Measurements from ENCODE around the gene TUBA4B. TPM values are rescaled to one million over a fixed set of nuclear protein-coding genes. Genes with fewer than 3 reads are reported as not detected.

TUBA4B gene
- total RNA-seq, 6 donors from 2014 or later = 0.26 to 8.9 (median 3.1) TPM

DNA sequence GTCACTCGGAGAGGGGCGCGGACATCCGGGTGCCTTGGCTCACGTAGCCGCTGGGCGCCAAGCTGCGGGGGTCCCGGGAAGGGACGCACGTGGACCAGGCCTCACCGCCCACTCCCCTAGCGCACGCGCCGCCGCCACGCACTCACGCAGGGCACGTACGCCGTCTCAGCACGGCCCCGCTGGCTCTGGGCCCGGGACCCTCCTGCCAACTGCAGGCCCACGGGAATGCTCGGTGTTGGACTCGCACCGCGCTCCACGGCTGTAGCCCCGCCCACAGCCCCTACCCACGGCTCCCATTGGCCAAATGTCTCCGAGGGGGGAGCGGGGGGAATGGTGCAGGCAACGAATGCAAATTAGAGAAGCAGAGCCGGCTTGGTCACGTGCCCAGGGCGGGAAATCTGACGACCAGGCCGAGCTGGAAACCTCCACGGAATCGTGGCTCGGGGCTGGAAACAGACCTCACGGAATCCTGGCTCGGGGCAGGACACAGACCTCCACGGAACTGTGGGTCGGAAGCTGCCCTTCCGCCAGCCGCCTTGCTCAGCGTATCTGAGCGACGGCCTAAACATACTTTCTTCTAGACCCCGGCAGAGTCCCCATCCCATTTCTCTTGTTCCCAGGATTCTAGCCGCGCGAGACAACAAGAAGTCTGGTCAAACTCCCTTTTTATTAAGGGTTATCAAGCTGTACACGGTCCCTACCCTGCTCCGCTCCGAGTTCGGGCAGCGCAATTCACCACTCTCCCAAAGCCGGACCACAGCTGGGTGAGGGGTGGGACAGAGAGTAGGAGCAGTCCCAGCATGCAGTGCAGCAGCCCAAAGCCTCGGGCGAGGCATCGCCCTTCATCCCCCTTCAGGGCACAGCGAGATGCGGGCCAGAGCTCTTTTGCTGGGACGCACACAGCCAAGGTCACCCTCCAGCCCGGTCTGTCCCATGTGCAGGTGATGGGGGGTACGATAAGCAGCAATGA lies 34.0 kb upstream of the TUBA4B start, which contains the start of gene ABCB6:
Gene ABCB6 (minus strand): TSS at position 227 of the 970 bp plus-strand sequence. CDS start 285 bp downstream, outside the sequence.
- 20 to 22% methylated on average over 18 to 44 of the region's 71 CpGs for WGBS, 2 donors
- H3K4me1 ChIP-seq = peaks cover 20 to 35% (median 29%) of the 10 kb centered on the region in 4 donors
- no peaks in the 10 kb centered on the region for H3K9me3 ChIP-seq
- DNase-seq (peak; percentile 97), ATAC-seq (ENCODE audit: low FRiP score in 2 of 2) (peak; percentile 93 to 95)
- H3K27me3 ChIP-seq = no peaks in the 10 kb centered on the region
- peak within 1 kb of the TSS; percentile 82 to 92 (median 90) for H3K27ac ChIP-seq
- H3K36me3 ChIP-seq = peaks cover 35 to 58% (median 48%) of the 10 kb centered on the region in 4 donors
- TF ChIP-seq, protein P1, sequence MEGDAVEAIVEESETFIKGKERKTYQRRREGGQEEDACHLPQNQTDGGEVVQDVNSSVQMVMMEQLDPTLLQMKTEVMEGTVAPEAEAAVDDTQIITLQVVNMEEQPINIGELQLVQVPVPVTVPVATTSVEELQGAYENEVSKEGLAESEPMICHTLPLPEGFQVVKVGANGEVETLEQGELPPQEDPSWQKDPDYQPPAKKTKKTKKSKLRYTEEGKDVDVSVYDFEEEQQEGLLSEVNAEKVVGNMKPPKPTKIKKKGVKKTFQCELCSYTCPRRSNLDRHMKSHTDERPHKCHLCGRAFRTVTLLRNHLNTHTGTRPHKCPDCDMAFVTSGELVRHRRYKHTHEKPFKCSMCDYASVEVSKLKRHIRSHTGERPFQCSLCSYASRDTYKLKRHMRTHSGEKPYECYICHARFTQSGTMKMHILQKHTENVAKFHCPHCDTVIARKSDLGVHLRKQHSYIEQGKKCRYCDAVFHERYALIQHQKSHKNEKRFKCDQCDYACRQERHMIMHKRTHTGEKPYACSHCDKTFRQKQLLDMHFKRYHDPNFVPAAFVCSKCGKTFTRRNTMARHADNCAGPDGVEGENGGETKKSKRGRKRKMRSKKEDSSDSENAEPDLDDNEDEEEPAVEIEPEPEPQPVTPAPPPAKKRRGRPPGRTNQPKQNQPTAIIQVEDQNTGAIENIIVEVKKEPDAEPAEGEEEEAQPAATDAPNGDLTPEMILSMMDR (IDR thresholded peaks at IDR 0.05) = peak in 2 of 6 experiments; percentile 5 to 18
- TF ChIP-seq POLR2AphosphoS5 (IDR thresholded peaks at IDR 0.05) = peak in 1 of 2 donors; percentile 80
- peak in 2 of 4 donors; percentile 58 to 80 for TF ChIP-seq POLR2A (IDR thresholded peaks at IDR 0.05)
- TF ChIP-seq EP300 (IDR thresholded peaks at IDR 0.05) = no peak
- H3K4me3 ChIP-seq = peak within 1 kb of the TSS; percentile 28 to 74 (median 61)

DNA sequence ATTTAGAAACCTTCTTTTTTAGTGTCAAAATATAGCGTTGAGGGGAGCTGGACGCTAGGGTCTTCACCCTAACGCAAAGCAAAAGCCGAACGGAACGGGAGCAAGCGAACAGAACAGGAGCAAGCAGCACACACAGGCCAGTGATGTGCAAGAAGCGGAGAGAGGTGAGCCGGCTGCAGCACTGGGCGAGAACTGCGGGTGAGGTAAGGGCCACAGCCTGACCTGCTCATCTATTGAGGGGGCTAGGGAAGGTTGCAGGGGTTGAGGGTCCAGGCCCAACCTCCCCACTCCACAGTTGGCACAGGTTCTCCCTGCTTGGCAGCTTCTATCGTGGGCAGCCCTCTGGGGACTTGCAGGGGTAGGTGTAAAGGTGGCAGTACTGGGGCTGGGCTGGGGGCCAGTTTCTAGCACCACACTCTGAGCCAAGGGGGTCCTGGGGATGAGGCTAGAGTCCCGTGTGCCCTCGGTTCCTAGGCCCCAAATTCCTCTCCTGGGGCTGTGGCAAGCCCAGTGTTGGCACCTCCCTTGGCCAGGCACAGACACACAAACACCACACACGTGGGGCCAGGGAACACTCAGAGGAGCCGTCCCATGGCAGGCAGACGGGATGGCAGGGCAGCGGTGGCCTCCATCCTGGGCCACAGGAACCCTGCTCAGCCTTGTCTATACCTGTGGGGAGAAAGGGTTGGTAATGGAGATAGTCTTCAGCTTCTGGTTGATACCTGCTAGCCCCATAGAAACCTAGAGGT lies 33.1 kb upstream of the TUBA4B start:
- H3K27me3 ChIP-seq = no peaks in the 10 kb centered on the region
- no peak overlapping the region for H3K4me3 ChIP-seq
- peaks cover 45 to 60% (median 54%) of the 10 kb centered on the region in 4 donors for H3K36me3 ChIP-seq
- no peaks in the 10 kb centered on the region for H3K9me3 ChIP-seq
- WGBS, 2 donors = 90 to 93% methylated on average over 16 of the region's 18 CpGs
- peaks cover 20 to 35% (median 29%) of the 10 kb centered on the region in 4 donors for H3K4me1 ChIP-seq
- ATAC-seq (ENCODE audit: low FRiP score in 2 of 2) (no peak), DNase-seq (peak in 1 of 2 donors; percentile 55)
- TF ChIP-seq EP300 (IDR thresholded peaks at IDR 0.05) (no peak), POLR2AphosphoS5 (IDR thresholded peaks at IDR 0.05) (no peak), POLR2A (IDR thresholded peaks at IDR 0.05) (no peak)
- TF ChIP-seq, protein P1 (IDR thresholded peaks at IDR 0.05) = no peak
- peak overlapping the region in 1 of 4 donors; percentile 91 for H3K27ac ChIP-seq

GRCh38 chr2:219220652-219221402 lies 32.2 kb upstream of the TUBA4B start:
- TF ChIP-seq, protein P1 (IDR thresholded peaks at IDR 0.05) = no peak
- TF ChIP-seq POLR2AphosphoS5 (IDR thresholded peaks at IDR 0.05) (no peak), POLR2A (IDR thresholded peaks at IDR 0.05) (no peak), EP300 (IDR thresholded peaks at IDR 0.05) (no peak)
- H3K9me3 ChIP-seq = no peaks in the 10 kb centered on the region
- no peak overlapping the region for H3K27ac ChIP-seq
- H3K4me1 ChIP-seq = peaks cover 20 to 38% (median 29%) of the 10 kb centered on the region in 4 donors
- no peaks in the 10 kb centered on the region for H3K27me3 ChIP-seq
- peak in 1 of 2 donors; percentile 57 for DNase-seq
- no peak for ATAC-seq (ENCODE audit: low FRiP score in 2 of 2)
- H3K36me3 ChIP-seq = peaks cover 46 to 65% (median 60%) of the 10 kb centered on the region in 4 donors
- no peak overlapping the region for H3K4me3 ChIP-seq
- 83 to 92% methylated on average over 16 to 19 of the region's 19 CpGs for WGBS, 2 donors

DNA sequence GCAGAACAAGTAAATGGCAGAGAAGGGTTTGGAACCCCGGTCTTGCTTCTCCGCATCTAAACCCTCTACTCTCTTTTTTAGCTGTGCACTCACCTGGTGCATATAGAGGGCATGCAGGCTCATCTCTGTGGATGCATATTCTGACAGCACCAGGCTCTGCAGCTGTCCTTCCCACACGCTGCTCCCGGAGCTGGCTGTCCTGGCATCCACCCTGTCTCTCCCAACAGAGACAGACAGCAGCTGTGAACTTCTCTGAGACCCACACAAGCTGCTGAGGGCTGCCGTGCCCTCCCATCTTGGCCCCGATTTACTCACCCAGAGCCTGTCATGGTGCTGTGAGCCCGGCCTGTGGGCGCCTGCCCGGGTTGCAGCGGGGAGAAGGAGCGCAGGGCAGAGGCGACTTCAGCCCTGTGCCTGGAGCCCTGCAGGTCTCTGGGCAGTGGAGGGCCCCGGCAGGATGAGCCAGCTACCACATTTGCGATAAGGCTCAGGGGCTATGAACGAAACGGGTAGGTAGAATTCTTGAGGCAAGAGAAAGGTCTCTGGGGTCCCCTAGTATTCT lies 31.0 kb upstream of the TUBA4B start:
- ATAC-seq (ENCODE audit: low FRiP score in 2 of 2) (no peak), DNase-seq (peak in 1 of 2 donors; percentile 62)
- peaks cover 22 to 40% (median 25%) of the 10 kb centered on the region in 4 donors for H3K4me1 ChIP-seq
- no peaks in the 10 kb centered on the region for H3K9me3 ChIP-seq
- H3K4me3 ChIP-seq = no peak overlapping the region
- WGBS, 2 donors = 93 to 98% methylated on average over 6 to 16 of the region's 16 CpGs
- no peaks in the 10 kb centered on the region for H3K27me3 ChIP-seq
- peaks cover 46 to 77% (median 66%) of the 10 kb centered on the region in 4 donors for H3K36me3 ChIP-seq
- TF ChIP-seq EP300 (IDR thresholded peaks at IDR 0.05) (no peak), POLR2A (IDR thresholded peaks at IDR 0.05) (no peak), POLR2AphosphoS5 (IDR thresholded peaks at IDR 0.05) (no peak)
- TF ChIP-seq, protein P1 (IDR thresholded peaks at IDR 0.05) = no peak
- H3K27ac ChIP-seq = no peak overlapping the region

Data from upper lobe of left lung (tissue), 6 donors.